Cardiac fibroblast (primary cell): Measurements from ENCODE around the gene DAZAP1.

Experiments used
- DNase-seq, 2 donors: peaks; one replicate each; pipeline versions ENCODE4 v3.0.0 to v3.0.0-alpha.2; 2010; ENCODE audit warnings: low read depth in 2 of 2
- H3K4me3 ChIP-seq, 2 donors: replicated peaks in 1 of 2; 1 replicate in 1 of 2; 2 replicates in 1 of 2; pipeline ENCODE4 v1.5.1; 2011; ENCODE audit warnings: low read depth in 2 of 2, low read length in 2 of 2, mild to moderate bottlenecking in 2 of 2, moderate library complexity in 1 of 2
- TF ChIP-seq, protein P1 (sequence below): IDR thresholded peaks from one replicate; pipeline ENCODE4 v1.5.1; 2011; ENCODE audit warnings: low read depth, mild to moderate bottlenecking, low read length, inconsistent platforms

The DAZAP1 gene

DNA sequence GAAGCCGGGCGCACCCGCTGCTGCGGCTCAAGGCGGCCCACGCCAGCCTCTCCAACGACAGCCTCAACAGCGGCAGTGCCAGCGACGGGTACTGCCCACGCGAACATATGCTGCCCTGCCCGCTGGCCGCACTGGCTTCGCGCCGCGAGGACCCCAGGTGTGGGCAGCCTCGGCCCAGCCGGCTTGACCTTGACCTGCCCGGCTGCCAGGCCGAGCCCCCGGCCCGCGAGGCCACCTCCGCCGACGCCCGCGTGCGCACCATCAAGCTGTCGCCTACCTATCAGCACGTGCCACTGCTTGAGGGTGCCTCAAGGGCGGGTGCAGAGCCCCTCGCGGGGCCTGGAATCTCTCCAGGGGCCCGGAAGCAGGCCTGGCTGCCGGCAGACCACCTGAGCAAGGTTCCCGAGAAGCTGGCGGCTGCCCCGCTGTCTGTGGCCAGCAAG, 58.7 kb downstream of the DAZAP1 start:
- TF ChIP-seq, protein P1, sequence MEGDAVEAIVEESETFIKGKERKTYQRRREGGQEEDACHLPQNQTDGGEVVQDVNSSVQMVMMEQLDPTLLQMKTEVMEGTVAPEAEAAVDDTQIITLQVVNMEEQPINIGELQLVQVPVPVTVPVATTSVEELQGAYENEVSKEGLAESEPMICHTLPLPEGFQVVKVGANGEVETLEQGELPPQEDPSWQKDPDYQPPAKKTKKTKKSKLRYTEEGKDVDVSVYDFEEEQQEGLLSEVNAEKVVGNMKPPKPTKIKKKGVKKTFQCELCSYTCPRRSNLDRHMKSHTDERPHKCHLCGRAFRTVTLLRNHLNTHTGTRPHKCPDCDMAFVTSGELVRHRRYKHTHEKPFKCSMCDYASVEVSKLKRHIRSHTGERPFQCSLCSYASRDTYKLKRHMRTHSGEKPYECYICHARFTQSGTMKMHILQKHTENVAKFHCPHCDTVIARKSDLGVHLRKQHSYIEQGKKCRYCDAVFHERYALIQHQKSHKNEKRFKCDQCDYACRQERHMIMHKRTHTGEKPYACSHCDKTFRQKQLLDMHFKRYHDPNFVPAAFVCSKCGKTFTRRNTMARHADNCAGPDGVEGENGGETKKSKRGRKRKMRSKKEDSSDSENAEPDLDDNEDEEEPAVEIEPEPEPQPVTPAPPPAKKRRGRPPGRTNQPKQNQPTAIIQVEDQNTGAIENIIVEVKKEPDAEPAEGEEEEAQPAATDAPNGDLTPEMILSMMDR, result no peak
- no peak for DNase-seq
- no peak overlapping the region for H3K4me3 ChIP-seq

DNA sequence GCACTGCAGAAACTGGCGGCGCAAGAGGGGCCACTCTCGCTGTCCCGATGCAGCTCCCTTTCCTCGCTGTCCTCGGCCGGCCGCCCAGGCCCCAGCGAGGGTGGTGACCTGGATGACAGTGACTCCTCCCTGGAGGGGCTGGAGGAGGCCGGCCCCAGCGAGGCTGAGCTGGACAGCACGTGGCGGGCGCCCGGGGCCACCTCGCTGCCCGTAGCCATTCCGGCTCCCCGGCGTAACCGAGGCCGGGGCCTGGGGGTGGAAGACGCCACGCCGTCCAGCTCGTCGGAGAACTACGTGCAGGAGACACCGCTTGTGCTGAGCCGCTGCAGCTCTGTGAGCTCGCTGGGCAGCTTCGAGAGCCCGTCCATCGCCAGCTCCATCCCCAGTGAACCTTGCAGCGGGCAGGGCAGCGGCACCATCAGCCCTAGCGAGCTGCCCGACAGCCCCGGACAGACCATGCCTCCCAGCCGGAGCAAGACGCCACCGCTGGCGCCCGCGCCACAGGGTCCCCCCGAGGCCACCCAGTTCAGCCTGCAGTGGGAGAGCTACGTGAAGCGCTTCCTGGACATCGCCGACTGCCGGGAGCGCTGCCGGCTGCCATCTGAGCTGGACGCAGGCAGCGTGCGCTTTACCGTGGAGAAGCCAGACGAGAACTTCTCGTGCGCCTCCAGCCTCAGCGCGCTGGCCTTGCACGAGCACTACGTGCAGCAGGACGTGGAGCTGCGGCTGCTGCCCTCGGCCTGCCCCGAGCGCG, 59.3 kb downstream of the DAZAP1 start:
- no peak for DNase-seq
- TF ChIP-seq, protein P1, result no peak
- H3K4me3 ChIP-seq, result no peak overlapping the region

DNA sequence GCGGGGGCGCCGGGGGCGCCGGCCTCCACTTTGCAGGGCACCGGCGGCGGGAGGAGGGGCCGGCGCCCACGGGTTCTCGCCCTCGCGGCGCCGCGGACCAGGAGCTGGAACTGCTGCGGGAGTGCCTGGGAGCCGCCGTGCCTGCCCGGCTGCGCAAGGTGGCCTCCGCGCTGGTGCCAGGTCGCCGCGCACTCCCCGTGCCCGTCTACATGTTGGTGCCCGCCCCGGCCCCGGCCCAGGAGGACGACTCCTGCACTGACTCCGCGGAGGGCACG, 59.8 kb downstream of the DAZAP1 start:
- no peak overlapping the region for H3K4me3 ChIP-seq
- TF ChIP-seq, protein P1, result no peak
- DNase-seq, result no peak

DNA sequence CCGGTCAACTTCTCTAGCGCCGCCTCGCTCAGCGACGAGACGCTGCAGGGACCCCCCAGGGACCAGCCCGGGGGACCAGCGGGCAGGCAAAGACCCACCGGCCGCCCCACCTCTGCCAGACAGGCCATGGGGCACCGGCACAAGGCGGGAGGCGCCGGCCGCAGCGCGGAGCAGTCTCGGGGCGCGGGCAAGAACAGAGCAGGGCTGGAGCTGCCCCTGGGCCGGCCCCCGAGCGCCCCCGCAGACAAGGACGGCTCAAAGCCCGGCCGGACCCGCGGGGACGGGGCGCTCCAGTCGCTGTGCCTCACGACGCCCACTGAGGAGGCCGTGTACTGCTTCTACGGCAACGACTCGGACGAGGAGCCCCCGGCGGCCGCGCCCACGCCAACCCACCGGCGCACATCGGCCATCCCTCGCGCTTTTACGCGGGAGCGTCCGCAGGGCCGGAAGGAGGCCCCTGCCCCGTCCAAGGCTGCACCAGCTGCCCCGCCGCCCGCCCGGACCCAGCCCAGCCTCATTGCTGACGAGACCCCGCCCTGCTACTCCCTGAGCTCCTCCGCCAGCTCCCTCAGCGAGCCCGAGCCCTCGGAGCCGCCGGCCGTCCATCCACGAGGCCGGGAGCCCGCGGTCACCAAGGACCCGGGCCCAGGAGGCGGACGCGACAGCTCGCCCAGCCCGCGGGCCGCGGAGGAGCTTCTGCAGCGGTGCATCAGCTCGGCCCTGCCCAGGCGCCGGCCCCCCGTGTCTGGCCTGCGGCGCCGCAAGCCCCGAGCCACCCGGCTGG, 60.3 kb downstream of the DAZAP1 start:
- H3K4me3 ChIP-seq, result peak overlapping the region in 1 of 2 donors; percentile 33
- DNase-seq, result no peak
- TF ChIP-seq, protein P1, result no peak

DNA sequence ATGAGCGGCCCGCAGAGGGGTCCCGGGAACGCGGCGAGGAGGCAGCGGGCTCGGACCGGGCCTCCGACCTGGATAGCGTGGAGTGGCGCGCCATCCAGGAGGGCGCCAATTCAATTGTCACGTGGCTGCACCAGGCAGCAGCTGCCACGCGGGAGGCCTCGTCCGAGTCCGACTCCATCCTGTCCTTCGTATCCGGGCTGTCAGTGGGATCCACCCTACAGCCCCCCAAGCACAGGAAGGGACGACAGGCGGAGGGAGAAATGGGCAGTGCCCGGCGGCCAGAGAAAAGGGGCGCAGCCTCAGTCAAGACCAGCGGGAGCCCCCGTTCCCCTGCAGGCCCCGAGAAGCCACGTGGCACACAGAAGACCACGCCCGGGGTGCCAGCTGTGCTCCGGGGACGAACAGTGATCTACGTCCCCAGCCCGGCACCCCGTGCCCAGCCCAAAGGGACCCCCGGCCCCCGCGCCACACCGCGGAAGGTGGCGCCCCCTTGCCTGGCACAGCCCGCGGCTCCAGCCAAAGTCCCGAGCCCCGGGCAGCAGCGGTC, 61.0 kb downstream of the DAZAP1 start:
- DNase-seq, result no peak
- H3K4me3 ChIP-seq, result peak overlapping the region in 1 of 2 donors; percentile 33
- TF ChIP-seq, protein P1, result no peak

DNA sequence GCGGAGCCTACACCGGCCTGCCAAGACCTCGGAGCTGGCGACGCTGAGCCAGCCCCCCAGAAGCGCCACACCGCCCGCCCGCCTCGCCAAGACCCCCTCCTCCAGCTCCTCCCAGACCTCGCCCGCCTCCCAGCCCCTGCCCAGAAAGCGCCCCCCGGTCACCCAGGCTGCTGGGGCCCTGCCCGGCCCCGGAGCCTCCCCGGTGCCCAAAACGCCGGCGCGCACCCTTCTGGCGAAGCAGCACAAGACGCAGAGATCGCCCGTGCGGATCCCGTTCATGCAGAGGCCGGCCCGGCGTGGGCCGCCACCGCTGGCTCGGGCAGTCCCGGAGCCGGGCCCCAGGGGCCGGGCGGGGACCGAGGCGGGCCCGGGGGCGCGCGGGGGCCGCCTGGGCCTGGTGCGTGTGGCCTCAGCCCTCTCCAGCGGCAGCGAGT, 61.5 kb downstream of the DAZAP1 start:
- peak overlapping the region in 1 of 2 donors; percentile 33 for H3K4me3 ChIP-seq
- DNase-seq, result peak in 1 of 2 donors; percentile 61
- TF ChIP-seq, protein P1, result no peak
